ENCODE results near the gene SETD2.
"Not testable (repeated sequence)": the region's sequence is repeated elsewhere in the genome, so short reads cannot be mapped to it uniquely, and the experiment has no call there.

The SETD2 gene

GRCh38 chr3:47034868-47035489 lies 128.9 kb downstream of the SETD2 start:
- DNase-seq (ENCODE audit: low read depth) = no peak

- not testable (repeated sequence) for DNase-seq (ENCODE audit: low read depth)
Observed at GRCh38 chr3:47031041-47031440, 132.9 kb downstream of the SETD2 start.

- DNase-seq (ENCODE audit: low read depth) = no peak
Observed at GRCh38 chr3:47028667-47029066, 135.2 kb downstream of the SETD2 start.

- DNase-seq (ENCODE audit: low read depth) = no peak
Observed at GRCh38 chr3:47028146-47028545, 135.8 kb downstream of the SETD2 start.

- DNase-seq (ENCODE audit: low read depth) = not testable (repeated sequence)
Observed at GRCh38 chr3:47026432-47026831, 137.5 kb downstream of the SETD2 start.

- no peak for DNase-seq (ENCODE audit: low read depth)
Observed at GRCh38 chr3:47024932-47025331, 139.0 kb downstream of the SETD2 start.

GRCh38 chr3:47022641-47023071 lies 141.3 kb downstream of the SETD2 start:
- no peak for DNase-seq (ENCODE audit: low read depth)

GRCh38 chr3:47020311-47020710 lies 143.6 kb downstream of the SETD2 start:
- DNase-seq (ENCODE audit: low read depth) = no peak

- no peak for DNase-seq (ENCODE audit: low read depth)
Observed at GRCh38 chr3:47019201-47019600, 144.7 kb downstream of the SETD2 start.

GRCh38 chr3:47018269-47018611 lies 145.7 kb downstream of the SETD2 start:
- no peak for DNase-seq (ENCODE audit: low read depth)

GRCh38 chr3:47017504-47018268 lies 146.2 kb downstream of the SETD2 start:
- DNase-seq (ENCODE audit: low read depth) = no peak

- no peak for DNase-seq (ENCODE audit: low read depth)
Observed at GRCh38 chr3:47016934-47017435, 146.9 kb downstream of the SETD2 start.

GRCh38 chr3:47016086-47016933 lies 147.6 kb downstream of the SETD2 start:
- DNase-seq (ENCODE audit: low read depth) = no peak

- no peak for DNase-seq (ENCODE audit: low read depth)
Observed at GRCh38 chr3:47015151-47015550, 148.8 kb downstream of the SETD2 start.

GRCh38 chr3:47014036-47014435 lies 149.9 kb downstream of the SETD2 start:
- no peak for DNase-seq (ENCODE audit: low read depth)

- no peak for DNase-seq (ENCODE audit: low read depth)
Observed at GRCh38 chr3:47013231-47013630, 150.7 kb downstream of the SETD2 start.

- DNase-seq (ENCODE audit: low read depth) = no peak
Observed at GRCh38 chr3:47012342-47013230, 151.3 kb downstream of the SETD2 start.

- no peak for DNase-seq (ENCODE audit: low read depth)
Observed at GRCh38 chr3:47011371-47011770, 152.5 kb downstream of the SETD2 start.

GRCh38 chr3:47010910-47011309 lies 153.0 kb downstream of the SETD2 start:
- DNase-seq (ENCODE audit: low read depth) = no peak

GRCh38 chr3:47010111-47010712 lies 153.7 kb downstream of the SETD2 start:
- DNase-seq (ENCODE audit: low read depth) = no peak

Measured in stimulated activated CD8-positive, alpha-beta memory T cell treated with anti-CD3 and anti-CD28 coated beads, Interleukin-15, amount 100 ng/mL, for 24 hours (primary cell).